ENCODE results near the gene CCNB2. TPM values are rescaled to one million over a fixed set of nuclear protein-coding genes. Genes with fewer than 3 reads are reported as not detected.
A peak's percentile ranks its signal among the peaks of the same experiment; 100 is the strongest.

The CCNB2 gene
- total and polyA plus RNA-seq, 9 of the 15 experiments (the other 6 are each of a cell fraction or from before 2014, with no cell fraction given): 84.8 to 266 (median 124) TPM

GRCh38 chr15:59104912-59105732, at the start of gene CCNB2 (continued):
- no peak for TF ChIP-seq PBX2 (CRISPR knock-in tag; IDR thresholded peaks at IDR 0.05; ENCODE audit: low read depth)
- peak; percentile 77 for TF ChIP-seq PBX2 (tag; conservative IDR thresholded peaks at IDR 0.05; ENCODE audit: low read depth)
- peak; percentile 59 for TF ChIP-seq VEZF1 (CRISPR knock-in tag; IDR thresholded peaks at IDR 0.05)
- no peak for TF ChIP-seq THAP7 (CRISPR knock-in tag; IDR thresholded peaks at IDR 0.05)
- no peak for TF ChIP-seq ZFP1 (CRISPR knock-in tag; IDR thresholded peaks at IDR 0.05)
- TF ChIP-seq MCM5 (IDR thresholded peaks at IDR 0.05; ENCODE audit: low read depth): no peak
- no peak for TF ChIP-seq ZNF75A (CRISPR knock-in tag; IDR thresholded peaks at IDR 0.05)
- TF ChIP-seq EP400 (IDR thresholded peaks at IDR 0.05): peak; percentile 96
- TF ChIP-seq CREM (IDR thresholded peaks at IDR 0.05; ENCODE audit: low read depth): peak; percentile 70
- TF ChIP-seq ZNF212 (CRISPR knock-in tag; IDR thresholded peaks at IDR 0.05): no peak
- TF ChIP-seq MBD2 (IDR thresholded peaks at IDR 0.05; ENCODE audit: borderline replicate concordance, low read depth): peak; percentile 91
- no peak for TF ChIP-seq RFX1 (IDR thresholded peaks at IDR 0.05)
- TF ChIP-seq ZNF263 (CRISPR knock-in tag; IDR thresholded peaks at IDR 0.05; ENCODE audit: borderline replicate concordance): peak; percentile 43; the same call in 1 of the 2 replicates
- peak; percentile 65; the same call in 1 of the 2 replicates for TF ChIP-seq HDAC8 (tag; IDR thresholded peaks at IDR 0.05)
- no peak for TF ChIP-seq TCF7L2 (IDR thresholded peaks at IDR 0.05; ENCODE audit: low read depth, low read length)
- peak; percentile 85; the same call in 1 of the 2 replicates for TF ChIP-seq SRSF3 (IDR thresholded peaks at IDR 0.05; ENCODE audit: insufficient read depth, low read length)
- no peak for TF ChIP-seq PRDM10 (IDR thresholded peaks at IDR 0.05; ENCODE audit: partially characterized antibody)
- TF ChIP-seq ZNF583 (CRISPR knock-in tag; IDR thresholded peaks at IDR 0.05): no peak
- TF ChIP-seq SRSF9 (IDR thresholded peaks at IDR 0.05; ENCODE audit: borderline replicate concordance, low read depth, low read length): no peak
- TF ChIP-seq BRD4 (IDR thresholded peaks at IDR 0.05): peak; percentile 46; the same call in 1 of the 2 replicates
- TF ChIP-seq SETDB1 (IDR thresholded peaks at IDR 0.05; ENCODE audit: low read length): no peak
